K562 (cell line): Measurements from ENCODE around the gene PPP1R14C. TPM values are rescaled to one million over a fixed set of nuclear protein-coding genes. Genes with fewer than 3 reads are reported as not detected.

Experiments
- ATAC-seq: fragments of 200-7000 bp; cut with Tn5 transposase; 3 replicates; pipeline ENCODE4 v1.9.1; 2020; ENCODE audit warnings: moderate library complexity
- BruUV-seq: library from RNA; stranded (reverse); fragments of 400-500 nt; replicated peaks from 2 replicates; lab custom pipeline; 2021; lab: Mats Ljungman, UMichigan
- CTCF ChIA-PET: fragments of 300-600 bp; formaldehyde crosslinking; extraction: SDS; loops from one replicate; lab custom pipeline; 2021; ENCODE audit warnings: low intra/inter-chr PET ratio; lab: Yijun Ruan, JAX
- POLR2A ChIA-PET: fragments of 300-600, 350-650 bp; sonication (Branson Sonifier 250); formaldehyde crosslinking; extraction: SDS; loops from one replicate; lab custom pipeline; 2021; ENCODE audit warnings: antibody characterized with exemption, inconsistent platforms; lab: Yijun Ruan, JAX
- DNase-seq, 4 experiments: peaks; one replicate each; pipeline versions ENCODE4 v3.0.0 to v3.0.0-alpha.2; 2011 to 2018; ENCODE audit warnings: low spot score in 3 of 4, mixed read lengths in 3 of 4; ENCODE audit errors: extremely low read depth in 1 of 4
- FAIRE-seq: peaks from 2 replicates; lab custom pipeline; 2011; peaks lifted over from hg19 to GRCh38; lab: Jason Lieb, UNC
- H2AFZ ChIP-seq: 2 replicates; pipeline ENCODE4 v1.6.0; 2011; ENCODE audit warnings: low read depth, low read length, control low read depth, inconsistent platforms
- H3K27ac ChIP-seq: fragments of 200-600 bp; 3 replicates; pipeline ENCODE4 v1.8.0; 2011; ENCODE audit warnings: low read depth, mild to moderate bottlenecking, control low read depth, inconsistent platforms, low read length, moderate library complexity, mixed read lengths; ENCODE audit errors: extremely low read depth
- H3K27me3 ChIP-seq, 2 experiments: fragments of 300-600 bp in 1 of 2; 2 replicates in 1 of 2; 3 replicates in 1 of 2; pipeline versions ENCODE4 v1.6.0 to v1.8.0; 2011; ENCODE audit warnings: inconsistent platforms in 2 of 2, low read length in 2 of 2, mild to moderate bottlenecking in 1 of 2, mixed read lengths in 1 of 2, moderate library complexity in 1 of 2; ENCODE audit not compliant: control insufficient read depth in 2 of 2, insufficient read depth in 2 of 2
- H3K36me3 ChIP-seq: fragments of 300-600 bp; 3 replicates; pipeline ENCODE4 v1.8.0; 2011; ENCODE audit warnings: mild to moderate bottlenecking, low read length, inconsistent platforms; ENCODE audit not compliant: control insufficient read depth, insufficient read depth
- H3K4me1 ChIP-seq, 2 experiments: fragments of 200-600 bp in 1 of 2; replicated peaks in 1 of 2; 2 replicates in 1 of 2; 3 replicates in 1 of 2; pipeline versions ENCODE4 v1.5.1 to v1.8.0; 2011; ENCODE audit warnings: inconsistent platforms in 2 of 2, low read length in 2 of 2, mild to moderate bottlenecking in 1 of 2, mixed read lengths in 1 of 2, moderate library complexity in 1 of 2; ENCODE audit not compliant: control insufficient read depth in 2 of 2, insufficient read depth in 2 of 2
- H3K4me2 ChIP-seq: 2 replicates; pipeline ENCODE4 v1.6.1; 2011; ENCODE audit warnings: low read length, control low read depth, inconsistent platforms, mixed read lengths; ENCODE audit not compliant: insufficient read depth
- H3K4me3 ChIP-seq: fragments of 200-600 bp; sonication (generic), shearing (Covaris generic); 2 replicates; pipeline ENCODE4 v1.5.1; 2016; ENCODE audit warnings: control low read depth, inconsistent platforms
- H3K79me2 ChIP-seq: fragments of 200-600 bp; 3 replicates; pipeline ENCODE4 v1.8.0; 2011; ENCODE audit warnings: low read length, inconsistent platforms; ENCODE audit not compliant: control insufficient read depth, insufficient read depth
- H3K9ac ChIP-seq, 2 experiments: 2 replicates each; pipeline versions ENCODE4 v1.6.0 to v1.6.1; 2011; ENCODE audit warnings: low read depth in 2 of 2, low read length in 2 of 2, control low read depth in 1 of 2, inconsistent platforms in 1 of 2, mild to moderate bottlenecking in 1 of 2, mixed read lengths in 1 of 2; ENCODE audit not compliant: insufficient read depth in 1 of 2
- H3K9me1 ChIP-seq: one replicate; pipeline ENCODE4 v1.6.0; 2011; ENCODE audit warnings: inconsistent platforms, mild to moderate bottlenecking, low read length, moderate library complexity; ENCODE audit not compliant: control insufficient read depth, insufficient read depth
- H3K9me3 ChIP-seq: replicated peaks from 2 replicates; pipeline ENCODE4 v1.5.1; 2011; ENCODE audit warnings: low read depth, low read length, inconsistent platforms; ENCODE audit not compliant: control insufficient read depth, insufficient read depth
- H4K20me1 ChIP-seq: replicated peaks from 2 replicates; pipeline ENCODE4 v1.6.1; 2011; ENCODE audit warnings: low read length, inconsistent platforms, mixed read lengths; ENCODE audit not compliant: control insufficient read depth, insufficient read depth
- CBFA2T3 ChIP-seq: fragments of 450-650 bp; IDR thresholded peaks from 2 replicates; pipeline ENCODE4 v1.6.1; 2017
- MAFG ChIP-seq: fragments of 450-650 bp; conservative IDR thresholded peaks from 2 replicates; pipeline ENCODE4 v1.6.1; 2016; ENCODE audit warnings: missing genetic modification characterization, missing compliant biosample characterization
- SRF ChIP-seq, 2 experiments: fragments of 250-450, 450-650 bp in 1 of 2; sonication (Bioruptor Pico) in 1 of 2; sonication (generic) in 1 of 2; formaldehyde crosslinking; IDR thresholded peaks; 2 replicates each; pipeline versions ENCODE4 v1.5.0 to v1.5.1; 2020 to 2022; ENCODE audit warnings: mild to moderate bottlenecking in 1 of 2, missing genetic modification reagents in 1 of 2
- WGBS: fragments of 100-300 bp; shearing (Covaris generic); methylation state at CpG from one replicate; pipeline ENCODE4 v1.1.6; 2016; ENCODE audit warnings: low coverage, mixed read lengths; ENCODE audit not compliant: insufficient coverage; ENCODE audit errors: missing lambda C conversion rate; 5-methylcytosine and 5-hydroxymethylcytosine counted together
- in situ Hi-C: fragments of 300-500 bp; cut with MboI; formaldehyde crosslinking; loops from 4 replicates; pipeline ENCODE4 v1.15.0; 2018; ENCODE audit warnings: inconsistent platforms, mixed read lengths
- intact Hi-C: fragments of 100-400 bp; cut with micrococcal nuclease; formaldehyde crosslinking; loops from 2 replicates; pipeline ENCODE4 v1.14.2; 2022
- polyA plus RNA-seq, 8 experiments: library from polyadenylated mRNA; depleted of rRNA in 4 of 8; stranded (reverse) in 5 of 8; unstranded in 3 of 8; fragments of >200 nt; fragmentation: Nextera tagmentation in 2 of 8; fragmentation: Illumina TruSeq in 1 of 8; extraction: Ambion mirVana in 2 of 8; extraction: Trizol in 1 of 8; gene quantifications; 2 replicates each; pipeline versions ENCODE4 v1.2.1 to v1.2.3, GENCODE V29; 2011 to 2014; ENCODE audit warnings: inconsistent platforms in 1 of 8, missing spikeins in 1 of 8
- total RNA-seq, 7 experiments: library from RNA; depleted of rRNA in 6 of 7; stranded (reverse); fragments of >200 nt in 6 of 7; fragmentation: Illumina TruSeq in 2 of 7; extraction: Trizol in 2 of 7; gene quantifications; 2 replicates each; pipeline versions ENCODE4 v1.2.1 to v1.2.3, GENCODE V29; 2011 to 2021; ENCODE audit warnings: low replicate concordance in 1 of 7

PPP1R14C gene
- total and polyA plus RNA-seq, 9 of the 15 experiments (the other 6 are each of a cell fraction or from before 2014, with no cell fraction given), result 4.5 to 16.6 (median 11.9) TPM

GRCh38 chr6:150177259-150177951 is 34.6 kb downstream of the PPP1R14C start:
- Histone ChIP-seq H3K27ac (no peak overlapping the region), H2AFZ (no peak overlapping the region), H3K9me3 (no peaks in the 10 kb centered on the region), H3K9ac (peak overlapping the region in 1 of 2 experiments; percentile 71; a peak in 2 of 4 replicates), H4K20me1 (no peaks in the 10 kb centered on the region), H3K36me3 (no peaks in the 10 kb centered on the region), H3K4me3 (no peak overlapping the region), H3K27me3 (no peaks in the 10 kb centered on the region), H3K9me1 (no peaks in the 10 kb centered on the region), H3K4me1 (peaks cover 7 to 9% of the 10 kb centered on the region in 2 experiments; a peak in 4 of 5 replicates), H3K4me2 (no peak overlapping the region), H3K79me2 (no peaks in the 10 kb centered on the region; the same call in 2 of the 3 replicates)
- peak; percentile 13; the same call in 2 of the 3 replicates for ATAC-seq
- intact Hi-C loops, result no loop called here
- TF ChIP-seq MAFG (tag) (no peak), CBFA2T3 (0 out of 2 replicates have a peak, but pooled peaks have one; percentile 3), SRF (CRISPR knock-in tag; IDR thresholded peaks at IDR 0.05) (peak in 1 of 2 experiments; percentile 85; a peak in 1 of 4 replicates)
- in situ Hi-C loops, result no loop called here
- POLR2A ChIA-PET, result interaction anchor here (0.6 kb wide), 1 partner anchor 14 kb away, joined by 4 read pairs; no protein-coding TSS in a partner anchor
- no peak for DNase-seq
- FAIRE-seq, result no peak
- 80% methylated on average over 10 of the region's 11 CpGs for whole genome bisulfite sequencing
- no TSS peak for BruUV-seq
- CTCF ChIA-PET, result interaction anchor here (0.6 kb wide), 1 partner anchor 97 kb away, joined by 3 read pairs; no protein-coding TSS in a partner anchor
